Measurements from ENCODE around the gene CAPN13. TPM values are rescaled to one million over a fixed set of nuclear protein-coding genes. Genes with fewer than 3 reads are reported as not detected.

CAPN13 gene
- total and polyA plus RNA-seq, 7 experiments from 2014 or later, result not detected

DNA sequence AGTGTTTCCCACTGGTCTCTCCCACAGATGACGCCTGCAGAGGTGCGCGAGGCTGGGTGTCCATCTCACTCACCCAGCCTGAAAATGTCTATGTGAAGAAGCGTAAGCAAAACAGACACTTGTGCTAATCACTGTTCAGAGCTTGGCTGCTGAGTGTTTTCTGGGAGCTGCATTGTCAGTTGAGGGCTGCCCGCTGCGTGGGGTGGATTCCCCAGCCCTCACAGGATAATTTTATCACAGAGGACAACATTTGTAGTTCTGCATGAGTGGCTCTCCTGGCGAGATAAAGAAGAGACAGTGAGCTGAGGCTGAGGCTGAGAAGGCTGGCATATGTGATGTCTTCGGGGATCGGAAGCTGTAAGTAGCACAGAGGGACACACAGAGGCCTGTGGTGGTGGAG, 16.2 kb upstream of the CAPN13 start:
- ChIA-PET POLR2A (no interaction called here), CTCF (no interaction called here)
- no peak overlapping the region for H3K4me3 Mint-ChIP-seq
- H3K4me3 ChIP-seq (ENCODE audit: low read length), result no peak overlapping the region
- intact Hi-C loops (cut with micrococcal nuclease), result no loop called here
- H3K27me3 Mint-ChIP-seq, result peaks cover 0 to 8% (median 3%) of the 10 kb centered on the region in 5 donors
- DNase-seq (no peak), ATAC-seq (no peak)
- no peak overlapping the region for H3K27ac ChIP-seq (ENCODE audit: low read depth, low read length)
- H3K36me3 ChIP-seq (ENCODE audit: control insufficient read depth in 2 of 3, insufficient read depth in 3 of 3, low read length in 3 of 3), result no peaks in the 10 kb centered on the region
- H3K9me3 ChIP-seq (ENCODE audit: control insufficient read depth in 2 of 3, low read length in 3 of 3), result no peaks in the 10 kb centered on the region
- H3K27me3 ChIP-seq (ENCODE audit: control insufficient read depth in 2 of 2, insufficient read depth in 2 of 2, low read length in 2 of 2), result no peaks in the 10 kb centered on the region
- peaks cover 0 to 3% (median 0%) of the 10 kb centered on the region in 5 donors for H3K36me3 Mint-ChIP-seq
- H3K9me3 Mint-ChIP-seq, result peaks cover 0 to 5% (median 2%) of the 10 kb centered on the region in 11 donors
- no peaks in the 10 kb centered on the region for H3K4me1 ChIP-seq (ENCODE audit: control insufficient read depth in 2 of 2, insufficient read depth in 2 of 2, low read length in 2 of 2)
- H3K27ac Mint-ChIP-seq, result no peak overlapping the region
- H3K4me1 Mint-ChIP-seq, result no peaks in the 10 kb centered on the region

DNA sequence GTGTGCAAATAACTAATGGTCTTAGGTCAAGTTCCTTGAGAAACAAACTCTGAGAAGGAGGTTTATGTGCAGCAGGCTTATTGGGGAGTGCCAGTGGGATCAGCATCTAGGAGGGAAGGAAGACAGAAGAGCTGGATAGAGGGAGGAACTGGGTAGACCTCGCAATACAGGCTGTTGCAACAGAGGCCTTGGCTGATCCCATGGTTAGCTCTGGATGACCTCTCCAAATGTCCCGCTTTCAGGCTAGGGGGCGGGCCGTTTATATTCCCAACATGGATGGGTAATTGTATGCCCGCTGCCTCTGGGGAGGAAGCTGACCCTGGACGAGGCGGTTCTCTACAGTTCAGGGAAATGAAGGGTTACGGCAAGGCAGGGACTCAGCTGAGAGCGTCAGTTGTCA, 14.7 kb upstream of the CAPN13 start:
- Mint-ChIP-seq H3K4me3 (no peak overlapping the region), H3K9me3 (peaks cover 0 to 5% (median 0%) of the 10 kb centered on the region in 11 donors), H3K27me3 (peaks cover 0 to 8% (median 3%) of the 10 kb centered on the region in 5 donors), H3K27ac (no peak overlapping the region), H3K4me1 (no peaks in the 10 kb centered on the region), H3K36me3 (peaks cover 0 to 2% (median 0%) of the 10 kb centered on the region in 5 donors)
- ChIA-PET POLR2A (no interaction called here), CTCF (no interaction called here)
- Histone ChIP-seq H3K9me3 (ENCODE audit: control insufficient read depth in 2 of 3, low read length in 3 of 3) (no peaks in the 10 kb centered on the region), H3K27ac (ENCODE audit: low read depth, low read length) (no peak overlapping the region), H3K27me3 (ENCODE audit: control insufficient read depth in 2 of 2, insufficient read depth in 2 of 2, low read length in 2 of 2) (no peaks in the 10 kb centered on the region), H3K4me1 (ENCODE audit: control insufficient read depth in 2 of 2, insufficient read depth in 2 of 2, low read length in 2 of 2) (no peaks in the 10 kb centered on the region), H3K4me3 (ENCODE audit: low read length) (no peak overlapping the region), H3K36me3 (ENCODE audit: control insufficient read depth in 2 of 3, insufficient read depth in 3 of 3, low read length in 3 of 3) (no peaks in the 10 kb centered on the region)
- intact Hi-C loops (cut with micrococcal nuclease), result no loop called here
- ATAC-seq, result no peak
- DNase-seq, result no peak

DNA sequence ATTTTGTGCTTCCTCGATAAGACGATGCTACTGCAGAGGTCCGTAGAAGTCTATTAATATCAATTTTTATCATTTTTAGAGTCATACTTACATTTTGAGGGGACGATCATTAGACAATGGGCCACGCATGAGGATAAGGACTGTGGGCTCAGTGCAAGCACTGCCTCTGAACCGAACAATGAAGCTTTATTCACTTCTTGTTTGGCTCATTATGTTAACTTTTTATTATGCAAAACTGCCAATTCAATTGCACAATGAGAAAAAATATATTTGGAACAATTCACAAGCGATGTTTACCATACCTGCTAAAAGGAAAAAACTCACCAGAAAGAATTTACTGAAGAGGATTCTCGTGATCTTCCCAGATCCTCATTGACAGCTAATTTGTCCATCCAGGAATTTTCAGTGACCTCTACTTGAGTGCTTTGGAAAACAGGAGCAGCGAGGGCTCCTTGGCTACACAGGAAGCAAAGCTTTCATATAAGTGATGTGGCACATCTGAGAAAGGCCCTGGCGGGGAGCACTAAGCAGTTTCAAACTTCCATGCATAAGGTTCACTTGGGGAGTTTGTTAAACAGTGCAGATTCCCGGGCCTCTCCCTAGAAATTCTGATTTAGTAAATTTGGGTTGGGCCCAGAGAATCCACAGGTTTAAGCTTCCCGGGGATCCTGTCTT, 13.3 kb upstream of the CAPN13 start:
- CTCF ChIA-PET, result no interaction called here
- Mint-ChIP-seq H3K36me3 (no peaks in the 10 kb centered on the region), H3K9me3 (peaks cover 0 to 5% (median 0%) of the 10 kb centered on the region in 11 donors), H3K4me3 (no peak overlapping the region), H3K27ac (no peak overlapping the region), H3K27me3 (peaks cover 0 to 8% (median 5%) of the 10 kb centered on the region in 5 donors), H3K4me1 (no peaks in the 10 kb centered on the region)
- POLR2A ChIA-PET, result no interaction called here
- Histone ChIP-seq H3K27me3 (ENCODE audit: control insufficient read depth in 2 of 2, insufficient read depth in 2 of 2, low read length in 2 of 2) (no peaks in the 10 kb centered on the region), H3K36me3 (ENCODE audit: control insufficient read depth in 2 of 3, insufficient read depth in 3 of 3, low read length in 3 of 3) (no peaks in the 10 kb centered on the region), H3K9me3 (ENCODE audit: control insufficient read depth in 2 of 3, low read length in 3 of 3) (no peaks in the 10 kb centered on the region), H3K4me3 (ENCODE audit: low read length) (no peak overlapping the region), H3K27ac (ENCODE audit: low read depth, low read length) (no peak overlapping the region), H3K4me1 (ENCODE audit: control insufficient read depth in 2 of 2, insufficient read depth in 2 of 2, low read length in 2 of 2) (no peaks in the 10 kb centered on the region)
- DNase-seq, result no peak
- intact Hi-C loops (cut with micrococcal nuclease), result no loop called here
- ATAC-seq, result no peak

DNA sequence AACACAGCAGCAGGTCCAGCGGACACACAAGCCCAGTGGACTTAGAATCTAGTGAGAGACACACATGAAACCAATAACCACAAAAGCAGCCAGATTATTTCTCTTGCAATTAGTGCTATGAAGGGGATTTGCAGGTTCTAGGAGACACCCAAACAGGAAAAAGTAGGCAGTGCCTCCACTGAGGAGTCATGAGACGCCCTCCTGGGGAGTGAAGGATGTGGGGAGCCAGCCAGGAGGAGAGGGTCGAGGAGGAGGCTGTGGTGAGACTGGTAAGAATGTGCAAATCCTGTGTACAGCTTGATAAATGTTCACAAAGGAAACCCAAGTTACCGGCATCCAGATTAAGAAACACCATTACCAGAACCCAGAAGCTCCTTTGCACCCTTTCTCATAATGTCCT, 2.7 kb upstream of the CAPN13 start:
- H3K4me1 ChIP-seq (ENCODE audit: control insufficient read depth in 2 of 2, insufficient read depth in 2 of 2, low read length in 2 of 2), result no peaks in the 10 kb centered on the region
- H3K27ac ChIP-seq (ENCODE audit: low read depth, low read length), result no peak overlapping the region
- no peak for DNase-seq
- H3K36me3 Mint-ChIP-seq, result no peaks in the 10 kb centered on the region
- H3K9me3 ChIP-seq (ENCODE audit: control insufficient read depth in 2 of 3, low read length in 3 of 3), result no peaks in the 10 kb centered on the region
- CTCF ChIA-PET, result no interaction called here
- POLR2A ChIA-PET, result no interaction called here
- intact Hi-C loops (cut with micrococcal nuclease), result no loop called here
- H3K36me3 ChIP-seq (ENCODE audit: control insufficient read depth in 2 of 3, insufficient read depth in 3 of 3, low read length in 3 of 3), result no peaks in the 10 kb centered on the region
- H3K27me3 Mint-ChIP-seq, result peaks cover 4 to 62% (median 37%) of the 10 kb centered on the region in 5 donors
- no peak for ATAC-seq
- H3K9me3 Mint-ChIP-seq, result peaks cover 0 to 3% (median 0%) of the 10 kb centered on the region in 11 donors
- no peak overlapping the region for H3K27ac Mint-ChIP-seq
- no peaks in the 10 kb centered on the region for H3K4me1 Mint-ChIP-seq
- H3K4me3 Mint-ChIP-seq, result no peak overlapping the region
- H3K27me3 ChIP-seq (ENCODE audit: control insufficient read depth in 2 of 2, insufficient read depth in 2 of 2, low read length in 2 of 2), result no peaks in the 10 kb centered on the region
- no peak overlapping the region for H3K4me3 ChIP-seq (ENCODE audit: low read length)

DNA sequence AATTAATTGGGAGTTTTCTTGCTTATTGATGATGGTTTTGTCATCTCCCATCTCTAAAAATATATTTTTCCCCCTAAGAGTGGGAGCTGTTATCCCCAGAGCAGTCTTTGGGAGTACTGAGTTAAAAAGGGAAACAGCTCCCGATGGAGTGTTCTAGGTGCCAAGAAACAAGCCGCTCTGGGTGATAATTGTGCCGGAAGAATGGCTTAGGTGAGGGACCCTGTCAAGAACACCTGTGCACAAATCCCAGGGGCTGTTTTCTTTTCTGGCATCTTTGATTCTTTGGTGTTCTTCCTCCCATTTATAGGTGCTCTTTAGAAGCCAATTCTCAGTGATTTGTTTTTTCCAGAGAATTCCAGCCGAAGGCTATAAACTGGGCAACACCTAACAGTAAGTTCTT, 1.4 kb upstream of the CAPN13 start:
- Histone ChIP-seq H3K27me3 (ENCODE audit: control insufficient read depth in 2 of 2, insufficient read depth in 2 of 2, low read length in 2 of 2) (no peaks in the 10 kb centered on the region), H3K4me3 (ENCODE audit: low read length) (no peak overlapping the region), H3K36me3 (ENCODE audit: control insufficient read depth in 2 of 3, insufficient read depth in 3 of 3, low read length in 3 of 3) (no peaks in the 10 kb centered on the region), H3K9me3 (ENCODE audit: control insufficient read depth in 2 of 3, low read length in 3 of 3) (no peaks in the 10 kb centered on the region), H3K4me1 (ENCODE audit: control insufficient read depth in 2 of 2, insufficient read depth in 2 of 2, low read length in 2 of 2) (no peaks in the 10 kb centered on the region), H3K27ac (ENCODE audit: low read depth, low read length) (no peak overlapping the region)
- intact Hi-C loops (cut with micrococcal nuclease), result no loop called here
- peaks cover 0 to 2% (median 0%) of the 10 kb centered on the region in 11 donors for H3K9me3 Mint-ChIP-seq
- CTCF ChIA-PET, result no interaction called here
- POLR2A ChIA-PET, result no interaction called here
- DNase-seq (no peak), ATAC-seq (no peak)
- H3K27me3 Mint-ChIP-seq, result peaks cover 2 to 51% (median 26%) of the 10 kb centered on the region in 5 donors
- no peaks in the 10 kb centered on the region for H3K36me3 Mint-ChIP-seq
- no peak overlapping the region for H3K27ac Mint-ChIP-seq
- no peaks in the 10 kb centered on the region for H3K4me1 Mint-ChIP-seq
- H3K4me3 Mint-ChIP-seq, result no peak overlapping the region

- Mint-ChIP-seq H3K27me3 (peaks cover 0 to 19% (median 5%) of the 10 kb centered on the region in 5 donors), H3K4me3 (no peak overlapping the region), H3K36me3 (no peaks in the 10 kb centered on the region), H3K4me1 (peaks cover 7 to 11% (median 9%) of the 10 kb centered on the region in 7 donors), H3K9me3 (no peaks in the 10 kb centered on the region), H3K27ac (no peak overlapping the region)
- ChIA-PET CTCF (no interaction called here), POLR2A (no interaction called here)
- H3K9me3 ChIP-seq (ENCODE audit: control insufficient read depth in 2 of 3, low read length in 3 of 3), result no peaks in the 10 kb centered on the region
- no peak overlapping the region for H3K4me3 ChIP-seq (ENCODE audit: low read length)
- no peaks in the 10 kb centered on the region for H3K27me3 ChIP-seq (ENCODE audit: control insufficient read depth in 2 of 2, insufficient read depth in 2 of 2, low read length in 2 of 2)
- H3K4me1 ChIP-seq (ENCODE audit: control insufficient read depth in 2 of 2, insufficient read depth in 2 of 2, low read length in 2 of 2), result no peaks in the 10 kb centered on the region
- ATAC-seq (no peak), DNase-seq (no peak)
- H3K27ac ChIP-seq (ENCODE audit: low read depth, low read length), result no peak overlapping the region
- H3K36me3 ChIP-seq (ENCODE audit: control insufficient read depth in 2 of 3, insufficient read depth in 3 of 3, low read length in 3 of 3), result no peaks in the 10 kb centered on the region
- intact Hi-C loops (cut with micrococcal nuclease), result no loop called here
These were observed 4.0 kb downstream of the CAPN13 start for GRCh38 chr2:30803281-30803680.

GRCh38 chr2:30802611-30803010, 4.6 kb downstream of the CAPN13 start:
- peaks cover 0 to 13% (median 5%) of the 10 kb centered on the region in 5 donors for H3K27me3 Mint-ChIP-seq
- H3K27ac Mint-ChIP-seq, result no peak overlapping the region
- Histone ChIP-seq H3K4me1 (ENCODE audit: control insufficient read depth in 2 of 2, insufficient read depth in 2 of 2, low read length in 2 of 2) (no peaks in the 10 kb centered on the region), H3K27me3 (ENCODE audit: control insufficient read depth in 2 of 2, insufficient read depth in 2 of 2, low read length in 2 of 2) (no peaks in the 10 kb centered on the region), H3K4me3 (ENCODE audit: low read length) (no peak overlapping the region), H3K36me3 (ENCODE audit: control insufficient read depth in 2 of 3, insufficient read depth in 3 of 3, low read length in 3 of 3) (no peaks in the 10 kb centered on the region), H3K27ac (ENCODE audit: low read depth, low read length) (no peak overlapping the region), H3K9me3 (ENCODE audit: control insufficient read depth in 2 of 3, low read length in 3 of 3) (no peaks in the 10 kb centered on the region)
- H3K4me3 Mint-ChIP-seq, result no peak overlapping the region
- CTCF ChIA-PET, result no interaction called here
- POLR2A ChIA-PET, result no interaction called here
- no peaks in the 10 kb centered on the region for H3K9me3 Mint-ChIP-seq
- ATAC-seq (no peak), DNase-seq (no peak)
- no peaks in the 10 kb centered on the region for H3K36me3 Mint-ChIP-seq
- intact Hi-C loops (cut with micrococcal nuclease), result no loop called here
- H3K4me1 Mint-ChIP-seq, result peaks cover 8 to 17% (median 11%) of the 10 kb centered on the region in 7 donors

Data from naive thymus-derived CD4-positive, alpha-beta T cell (primary cell).